K562 (cell line): ENCODE data around the gene CXCL17. TPM values are rescaled to one million over a fixed set of nuclear protein-coding genes. Genes with fewer than 3 reads are reported as not detected.

Source experiments
- GTF2E2 ChIP-seq: fragments of 200-800 bp; sonication (Bioruptor generic); IDR thresholded peaks from 2 replicates; pipeline ENCODE4 v1.6.1; 2016; ENCODE audit warnings: missing genetic modification characterization, missing compliant biosample characterization
- GTF3C2 ChIP-seq: IDR thresholded peaks from 3 replicates; pipeline ENCODE4 v1.6.1; 2011; ENCODE audit warnings: borderline replicate concordance, mild to moderate bottlenecking, moderate library complexity; ENCODE audit not compliant: insufficient read length; ENCODE audit errors: extremely low read depth
- HIVEP1 ChIP-seq: fragments of 250-450 bp; sonication (Bioruptor Pico); IDR thresholded peaks from 2 replicates; pipeline ENCODE4 v1.4.0; 2020; ENCODE audit warnings: mild to moderate bottlenecking
- IRF1 ChIP-seq: sonication (generic); formaldehyde crosslinking; IDR thresholded peaks from 2 replicates; pipeline ENCODE4 v1.8.0; 2022; ENCODE audit warnings: missing genetic modification reagents, mild to moderate bottlenecking, borderline replicate concordance
- NFE2L1 ChIP-seq: fragments of 450-650 bp; IDR thresholded peaks from 2 replicates; pipeline ENCODE4 v1.6.1; 2016; ENCODE audit warnings: missing genetic modification characterization, low read depth, mild to moderate bottlenecking, missing compliant biosample characterization, moderate library complexity, borderline replicate concordance
- NR2C1 ChIP-seq, 2 experiments: fragments of 450-650 bp; IDR thresholded peaks; 2 replicates each; pipeline ENCODE4 v1.6.1; 2017; ENCODE audit warnings: mild to moderate bottlenecking in 2 of 2, antibody characterized with exemption in 1 of 2, inconsistent platforms in 1 of 2, missing compliant biosample characterization in 1 of 2, missing genetic modification characterization in 1 of 2
- SIN3B ChIP-seq: fragments of 450-650 bp; IDR thresholded peaks from 2 replicates; pipeline ENCODE4 v1.6.1; 2017; ENCODE audit warnings: low read depth, mild to moderate bottlenecking, moderate library complexity
- SMARCA4 ChIP-seq: fragments of 450-650 bp; IDR thresholded peaks from 2 replicates; pipeline ENCODE4 v1.6.1; 2016
- SRSF9 ChIP-seq: fragments of 200-400 bp; formaldehyde crosslinking; IDR thresholded peaks from 2 replicates; pipeline ENCODE4 v1.6.1; 2017; ENCODE audit warnings: low read depth, low read length, borderline replicate concordance
- TEAD2 ChIP-seq: fragments of 450-650 bp; IDR thresholded peaks from 2 replicates; pipeline ENCODE4 v1.6.1; 2016; ENCODE audit warnings: missing genetic modification characterization, control low read depth, missing compliant biosample characterization
- ZNF398 ChIP-seq: fragments of 250-450 bp; sonication (Bioruptor Pico); IDR thresholded peaks from 2 replicates; pipeline ENCODE4 v1.8.0; 2021; ENCODE audit warnings: moderate library complexity, mild to moderate bottlenecking, inconsistent platforms
- ZNF551 ChIP-seq: fragments of 250-450 bp; sonication (Bioruptor Pico); IDR thresholded peaks from 2 replicates; pipeline ENCODE4 v1.5.0; 2021; ENCODE audit warnings: mild to moderate bottlenecking, moderate library complexity
- polyA plus RNA-seq, 8 experiments: library from polyadenylated mRNA; depleted of rRNA in 4 of 8; stranded (reverse) in 5 of 8; unstranded in 3 of 8; fragments of >200 nt; fragmentation: Nextera tagmentation in 2 of 8; fragmentation: Illumina TruSeq in 1 of 8; extraction: Ambion mirVana in 2 of 8; extraction: Trizol in 1 of 8; gene quantifications; 2 replicates each; pipeline versions ENCODE4 v1.2.1 to v1.2.3, GENCODE V29; 2011 to 2014; ENCODE audit warnings: inconsistent platforms in 1 of 8, missing spikeins in 1 of 8
- total RNA-seq, 7 experiments: library from RNA; depleted of rRNA in 6 of 7; stranded (reverse); fragments of >200 nt in 6 of 7; fragmentation: Illumina TruSeq in 2 of 7; extraction: Trizol in 2 of 7; gene quantifications; 2 replicates each; pipeline versions ENCODE4 v1.2.1 to v1.2.3, GENCODE V29; 2011 to 2021; ENCODE audit warnings: low replicate concordance in 1 of 7
- TF ChIP-seq, protein P1 (sequence below), 3 experiments: fragments of 200-800 bp in 1 of 3; fragments of 250-450 bp in 1 of 3; fragments of 450-650 bp in 1 of 3; sonication (Bioruptor Pico) in 1 of 3; sonication (Bioruptor generic) in 1 of 3; formaldehyde crosslinking in 1 of 3; IDR thresholded peaks; 2 replicates each; pipeline versions ENCODE4 v1.6.1 to v1.8.0; 2016 to 2022; ENCODE audit warnings: mild to moderate bottlenecking in 2 of 3, missing genetic modification characterization in 2 of 3, missing compliant biosample characterization in 1 of 3, moderate library complexity in 1 of 3
- TF ChIP-seq, protein P2 (sequence below): fragments of 450-650 bp; conservative IDR thresholded peaks from 2 replicates; pipeline ENCODE4 v1.6.1; 2016; ENCODE audit warnings: missing genetic modification characterization, low read depth, mild to moderate bottlenecking, control low read depth, missing compliant biosample characterization

CXCL17 gene
- total and polyA plus RNA-seq, 9 of the 15 experiments (the other 6 are each of a cell fraction or from before 2014, with no cell fraction given) = 0.10 to 0.15 TPM; not detected in 7

DNA sequence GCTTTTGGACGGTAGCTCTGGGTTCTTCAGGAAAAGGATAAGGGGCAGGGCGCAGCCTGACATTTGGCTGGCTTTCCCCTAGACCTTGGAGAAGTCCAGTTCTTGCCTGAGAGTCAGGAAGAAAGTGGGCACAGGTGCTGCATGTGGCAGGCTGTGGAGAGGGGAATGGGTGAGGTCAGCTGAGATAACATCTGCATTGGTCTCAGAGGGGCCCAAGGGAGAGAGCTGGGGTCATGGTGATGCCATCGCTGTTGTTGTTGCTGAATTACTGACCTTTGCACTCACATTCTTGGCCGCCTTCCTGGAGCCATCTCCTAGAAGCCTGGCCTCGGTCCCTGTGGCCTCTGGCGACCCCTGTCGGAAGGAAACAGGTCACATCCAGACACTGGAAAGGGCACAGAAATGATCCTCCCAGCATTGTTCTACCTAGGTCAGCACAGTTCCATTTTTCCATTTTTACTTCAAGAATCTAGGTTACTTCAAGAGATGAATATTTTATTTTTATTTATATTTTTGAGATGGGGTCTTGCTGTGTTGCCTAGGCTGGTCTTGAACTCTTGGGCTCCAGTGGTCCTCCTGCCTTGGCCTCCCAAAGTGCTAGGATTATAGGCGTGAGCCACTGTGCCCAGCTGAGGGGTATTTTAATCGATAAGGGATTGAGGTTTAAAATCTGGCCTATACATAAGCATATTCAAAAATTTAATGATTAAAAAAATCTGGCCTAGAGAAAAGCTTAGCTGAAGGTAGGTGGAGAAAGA is 9.1 kb downstream of the CXCL17 start (continued):
- TF ChIP-seq NR2C1 (IDR thresholded peaks at IDR 0.05) (peak; percentile 95), NR2C1 (tag; IDR thresholded peaks at IDR 0.05) (peak; percentile 97), NFE2L1 (tag) (no peak), ZNF398 (CRISPR knock-in tag) (no peak), IRF1 (CRISPR knock-in tag) (no peak), GTF3C2 (no peak), ZNF551 (CRISPR knock-in tag) (no peak), SMARCA4 (0 out of 2 replicates have a peak, but pooled peaks have one; percentile 26), GTF2E2 (no peak), SIN3B (no peak), TEAD2 (tag) (peak; percentile 27; the same call in 1 of the 2 replicates), HIVEP1 (CRISPR knock-in tag) (0 out of 2 replicates have a peak, but pooled peaks have one; percentile 38), SRSF9 (no peak)
- TF ChIP-seq, protein P1, sequence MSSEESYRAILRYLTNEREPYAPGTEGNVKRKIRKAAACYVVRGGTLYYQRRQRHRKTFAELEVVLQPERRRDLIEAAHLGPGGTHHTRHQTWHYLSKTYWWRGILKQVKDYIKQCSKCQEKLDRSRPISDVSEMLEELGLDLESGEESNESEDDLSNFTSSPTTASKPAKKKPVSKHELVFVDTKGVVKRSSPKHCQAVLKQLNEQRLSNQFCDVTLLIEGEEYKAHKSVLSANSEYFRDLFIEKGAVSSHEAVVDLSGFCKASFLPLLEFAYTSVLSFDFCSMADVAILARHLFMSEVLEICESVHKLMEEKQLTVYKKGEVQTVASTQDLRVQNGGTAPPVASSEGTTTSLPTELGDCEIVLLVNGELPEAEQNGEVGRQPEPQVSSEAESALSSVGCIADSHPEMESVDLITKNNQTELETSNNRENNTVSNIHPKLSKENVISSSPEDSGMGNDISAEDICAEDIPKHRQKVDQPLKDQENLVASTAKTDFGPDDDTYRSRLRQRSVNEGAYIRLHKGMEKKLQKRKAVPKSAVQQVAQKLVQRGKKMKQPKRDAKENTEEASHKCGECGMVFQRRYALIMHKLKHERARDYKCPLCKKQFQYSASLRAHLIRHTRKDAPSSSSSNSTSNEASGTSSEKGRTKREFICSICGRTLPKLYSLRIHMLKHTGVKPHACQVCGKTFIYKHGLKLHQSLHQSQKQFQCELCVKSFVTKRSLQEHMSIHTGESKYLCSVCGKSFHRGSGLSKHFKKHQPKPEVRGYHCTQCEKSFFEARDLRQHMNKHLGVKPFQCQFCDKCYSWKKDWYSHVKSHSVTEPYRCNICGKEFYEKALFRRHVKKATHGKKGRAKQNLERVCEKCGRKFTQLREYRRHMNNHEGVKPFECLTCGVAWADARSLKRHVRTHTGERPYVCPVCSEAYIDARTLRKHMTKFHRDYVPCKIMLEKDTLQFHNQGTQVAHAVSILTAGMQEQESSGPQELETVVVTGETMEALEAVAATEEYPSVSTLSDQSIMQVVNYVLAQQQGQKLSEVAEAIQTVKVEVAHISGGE (CRISPR knock-in tag; IDR thresholded peaks at IDR 0.05) = no peak
- TF ChIP-seq, protein P2, sequence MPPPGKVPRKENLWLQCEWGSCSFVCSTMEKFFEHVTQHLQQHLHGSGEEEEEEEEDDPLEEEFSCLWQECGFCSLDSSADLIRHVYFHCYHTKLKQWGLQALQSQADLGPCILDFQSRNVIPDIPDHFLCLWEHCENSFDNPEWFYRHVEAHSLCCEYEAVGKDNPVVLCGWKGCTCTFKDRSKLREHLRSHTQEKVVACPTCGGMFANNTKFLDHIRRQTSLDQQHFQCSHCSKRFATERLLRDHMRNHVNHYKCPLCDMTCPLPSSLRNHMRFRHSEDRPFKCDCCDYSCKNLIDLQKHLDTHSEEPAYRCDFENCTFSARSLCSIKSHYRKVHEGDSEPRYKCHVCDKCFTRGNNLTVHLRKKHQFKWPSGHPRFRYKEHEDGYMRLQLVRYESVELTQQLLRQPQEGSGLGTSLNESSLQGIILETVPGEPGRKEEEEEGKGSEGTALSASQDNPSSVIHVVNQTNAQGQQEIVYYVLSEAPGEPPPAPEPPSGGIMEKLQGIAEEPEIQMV (tag) = no peak
